Psoas muscle (tissue), 8 donors: Measurements from ENCODE around the gene AHCTF1. TPM values are rescaled to one million over a fixed set of nuclear protein-coding genes. Genes with fewer than 3 reads are reported as not detected.
"Not testable (repeated sequence)": the region's sequence is repeated elsewhere in the genome, so short reads cannot be mapped to it uniquely, and the experiment has no call there.

Experiments used
- ATAC-seq, 4 donors: fragments of 200-7000 bp; cut with Tn5 transposase; one replicate each; pipeline ENCODE4 v1.9.1; 2020; ENCODE audit warnings: moderate library complexity in 3 of 4, mild to moderate bottlenecking in 2 of 4
- DNase-seq, 2 donors: peaks; one replicate each; pipeline ENCODE4 v3.0.0-alpha.2; 2020
- H3K27ac ChIP-seq: fragments of 200-600 bp; one replicate; pipeline ENCODE4 v1.8.0; 2022
- H3K27me3 ChIP-seq, 3 donors: fragments of 200-600 bp in 1 of 3; one replicate each; pipeline versions ENCODE4 v1.6.1 to v1.8.0; 2013 to 2022; ENCODE audit warnings: low read length in 2 of 3, mild to moderate bottlenecking in 2 of 3, moderate library complexity in 1 of 3; ENCODE audit not compliant: insufficient read depth in 3 of 3
- H3K36me3 ChIP-seq, 2 donors: fragments of 200-600 bp in 1 of 2; one replicate each; pipeline versions ENCODE4 v1.6.1 to v1.8.0; 2013 to 2022; ENCODE audit warnings: low read depth in 1 of 2, mild to moderate bottlenecking in 1 of 2, moderate library complexity in 1 of 2; ENCODE audit not compliant: insufficient read depth in 1 of 2
- H3K4me1 ChIP-seq: fragments of 200-600 bp; one replicate; pipeline ENCODE4 v1.8.0; 2022
- H3K4me3 ChIP-seq: fragments of 200-600 bp; one replicate; pipeline ENCODE4 v1.8.0; 2022; ENCODE audit warnings: mild to moderate bottlenecking
- H3K9me3 ChIP-seq: fragments of 200-600 bp; one replicate; pipeline ENCODE4 v1.8.0; 2022
- WGBS, 3 donors: extraction: QIAGEN DNeasy Blood & Tissue Kit; methylation state at CpG; one replicate each; pipeline versions ENCODE4 v1.1.6 to v1.1.7; 2013; 5-methylcytosine and 5-hydroxymethylcytosine counted together
- intact Hi-C, 2 donors: fragments of 100-400 bp; cut with DNase I; formaldehyde crosslinking; loops; one replicate each; pipeline versions ENCODE4 v1.11.0 to v1.14.2; 2022
- polyA plus RNA-seq, 3 donors: library from polyadenylated mRNA; stranded (reverse); fragments of 200-250 nt; gene quantifications; one replicate each; pipeline ENCODE4 v1.2.3, GENCODE V29; 2013
- total RNA-seq, 4 donors: library from RNA; stranded (reverse); fragmentation: NEBNext Ultra II Directional in 2 of 4; extraction: Animal tissue kit (Norgen Biotek cat#: 25700) in 2 of 4; gene quantifications; one replicate each; pipeline versions ENCODE4 v1.2.1 to v1.2.4, GENCODE V29; 2021 to 2023
- TF ChIP-seq, protein P1 (sequence below): fragments of 200-600 bp; IDR thresholded peaks from one replicate; pipeline ENCODE4 v1.8.0; 2022; ENCODE audit warnings: antibody characterized with exemption
- donor health status: healthy with polysubstance abuse.
- donor health status: DM: no; HTN: no; CAD: no; lungs with moderate emphysema.
- donor health status: Bipolar disorder and iron deficiency.
- donor health status: healthy.
- donor health status: DM: yes; HTN: yes; CAD: no.
- donor health status: DM: no; HTN: no; CAD: no.
- donor health status: DM: no; HTN: no; CAD: no.
- donor health status: DM: yes; HTN: yes; CAD: no.

Gene AHCTF1
- total and polyA plus RNA-seq, 7 donors: 9.0 to 29.6 (median 19.1) TPM

DNA sequence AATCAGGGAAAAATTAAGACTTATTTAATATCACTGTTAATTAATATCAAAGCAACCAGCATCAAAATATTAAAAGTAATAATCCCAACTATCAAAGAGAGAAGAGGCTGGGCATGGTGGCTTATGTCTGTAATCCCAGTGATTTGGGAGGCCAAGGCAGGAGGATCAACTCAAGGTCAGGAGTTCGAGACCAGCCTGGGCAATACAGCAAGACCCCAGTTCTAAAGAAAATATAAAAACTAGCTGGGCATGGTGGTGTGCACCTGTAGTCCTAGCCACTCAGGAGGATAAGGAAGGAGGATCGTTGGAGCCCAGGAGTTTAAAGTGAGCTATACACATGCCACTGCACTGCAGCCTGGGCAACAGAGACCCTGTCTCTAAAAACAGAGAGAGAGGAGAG is 43.2 kb downstream of the AHCTF1 start:
- peaks cover 10 to 98% of the 10 kb centered on the region in 2 donors for H3K36me3 ChIP-seq
- no peaks in the 10 kb centered on the region for H3K9me3 ChIP-seq
- TF ChIP-seq, protein P1, sequence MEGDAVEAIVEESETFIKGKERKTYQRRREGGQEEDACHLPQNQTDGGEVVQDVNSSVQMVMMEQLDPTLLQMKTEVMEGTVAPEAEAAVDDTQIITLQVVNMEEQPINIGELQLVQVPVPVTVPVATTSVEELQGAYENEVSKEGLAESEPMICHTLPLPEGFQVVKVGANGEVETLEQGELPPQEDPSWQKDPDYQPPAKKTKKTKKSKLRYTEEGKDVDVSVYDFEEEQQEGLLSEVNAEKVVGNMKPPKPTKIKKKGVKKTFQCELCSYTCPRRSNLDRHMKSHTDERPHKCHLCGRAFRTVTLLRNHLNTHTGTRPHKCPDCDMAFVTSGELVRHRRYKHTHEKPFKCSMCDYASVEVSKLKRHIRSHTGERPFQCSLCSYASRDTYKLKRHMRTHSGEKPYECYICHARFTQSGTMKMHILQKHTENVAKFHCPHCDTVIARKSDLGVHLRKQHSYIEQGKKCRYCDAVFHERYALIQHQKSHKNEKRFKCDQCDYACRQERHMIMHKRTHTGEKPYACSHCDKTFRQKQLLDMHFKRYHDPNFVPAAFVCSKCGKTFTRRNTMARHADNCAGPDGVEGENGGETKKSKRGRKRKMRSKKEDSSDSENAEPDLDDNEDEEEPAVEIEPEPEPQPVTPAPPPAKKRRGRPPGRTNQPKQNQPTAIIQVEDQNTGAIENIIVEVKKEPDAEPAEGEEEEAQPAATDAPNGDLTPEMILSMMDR: no peak
- H3K4me3 ChIP-seq: no peak overlapping the region
- 94 to 98% (median 96%) methylated on average over 2 of the region's 2 CpGs for WGBS, 3 donors
- intact Hi-C loops: loop anchor here in 1 of 2 donors (5.0 kb wide), 1 partner anchor 36 kb away; no protein-coding TSS in a partner anchor
- H3K4me1 ChIP-seq: no peaks in the 10 kb centered on the region
- DNase-seq (no peak), ATAC-seq (no peak)
- no peak overlapping the region for H3K27ac ChIP-seq
- H3K27me3 ChIP-seq: no peaks in the 10 kb centered on the region

DNA sequence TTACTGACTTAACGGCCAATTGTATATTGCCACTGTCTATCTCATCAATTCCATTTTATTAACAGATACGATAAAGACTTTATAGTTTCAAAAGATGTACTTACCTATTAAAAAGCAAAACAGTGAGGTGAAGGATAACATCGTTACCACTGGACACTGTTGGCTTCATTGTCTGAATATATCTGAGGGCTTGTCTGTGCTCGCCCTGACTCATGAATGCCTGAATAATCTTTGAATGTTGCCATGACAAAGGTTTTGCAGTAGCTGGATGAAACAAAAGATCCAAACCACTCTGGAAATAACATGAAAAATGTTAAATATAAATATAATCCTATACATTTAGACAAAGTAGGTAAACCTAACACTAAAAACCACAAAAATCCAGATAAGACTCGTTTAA is 46.4 kb downstream of the AHCTF1 start:
- DNase-seq: not testable (repeated sequence)

DNA sequence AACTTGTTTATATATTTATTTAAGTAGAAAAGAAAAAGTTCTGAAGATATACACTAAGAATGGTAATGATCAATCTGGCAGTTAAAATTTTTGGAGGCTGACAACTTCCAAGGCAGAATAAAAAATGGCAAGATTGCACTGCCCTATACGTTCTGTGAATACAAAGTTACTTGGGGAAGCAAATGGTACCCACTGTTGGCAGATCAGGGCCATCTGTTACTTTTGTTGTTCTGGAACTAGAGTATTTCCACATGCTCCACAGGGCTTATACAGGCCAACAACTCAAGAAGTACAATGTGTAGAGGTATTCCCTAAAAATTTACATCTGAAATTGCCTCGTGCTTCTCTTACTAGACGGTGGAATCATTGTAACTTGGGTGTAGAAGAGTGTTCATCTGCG is 53.2 kb downstream of the AHCTF1 start:
- ATAC-seq (no peak), DNase-seq (no peak)
- H3K27ac ChIP-seq: no peak overlapping the region
- TF ChIP-seq, protein P1: no peak
- WGBS, 3 donors: 92 to 97% (median 92%) methylated on average over 4 of the region's 4 CpGs
- no peaks in the 10 kb centered on the region for H3K27me3 ChIP-seq
- no peak overlapping the region for H3K4me3 ChIP-seq
- peaks cover 10 to 76% of the 10 kb centered on the region in 2 donors for H3K36me3 ChIP-seq
- no peaks in the 10 kb centered on the region for H3K4me1 ChIP-seq
- H3K9me3 ChIP-seq: no peaks in the 10 kb centered on the region
- intact Hi-C loops: loop anchor here in 1 of 2 donors (10.0 kb wide), 1 partner anchor 114 kb away; no protein-coding TSS in a partner anchor

More for the DNA sequence above, 46.4 kb downstream of the AHCTF1 start:
- H3K36me3 ChIP-seq: peaks cover 10 to 83% of the 10 kb centered on the region in 2 donors
- ATAC-seq, H3K27ac ChIP-seq, H3K4me1 ChIP-seq, H3K9me3 ChIP-seq, H3K27me3 ChIP-seq, H3K4me3 ChIP-seq: not testable (repeated sequence)
- WGBS, 3 donors: 94 to 97% (median 95%) methylated on average over 4 to 5 of the region's 5 CpGs
- intact Hi-C loops: loop anchor here in 1 of 2 donors (5.0 kb wide), 1 partner anchor 33 kb away; no protein-coding TSS in a partner anchor

DNA sequence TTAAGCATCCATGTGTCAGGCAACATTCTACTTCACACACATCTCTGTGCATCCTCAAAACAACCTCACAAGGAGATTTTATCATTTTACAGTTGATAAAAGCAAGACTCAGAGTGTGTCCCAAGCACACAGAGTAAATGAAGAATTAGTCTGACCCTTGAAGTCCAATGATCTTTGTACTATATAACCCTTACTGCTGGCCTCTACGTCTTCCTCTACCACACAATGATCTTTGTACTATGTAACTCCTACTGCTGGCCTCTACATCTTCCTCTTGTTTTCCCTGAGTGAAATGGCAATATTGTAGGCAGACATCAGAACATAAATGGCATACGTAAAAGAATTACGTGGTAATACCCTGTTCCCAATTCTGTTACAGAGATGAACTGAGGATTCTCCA is 55.3 kb downstream of the AHCTF1 start:
- DNase-seq: no peak
- intact Hi-C loops: loop anchor here in 1 of 2 donors (10.0 kb wide), 1 partner anchor 112 kb away; no protein-coding TSS in a partner anchor
- no peaks in the 10 kb centered on the region for H3K27me3 ChIP-seq
- H3K4me1 ChIP-seq: peaks cover 3% of the 10 kb centered on the region
- peaks cover 13 to 82% of the 10 kb centered on the region in 2 donors for H3K36me3 ChIP-seq
- TF ChIP-seq, protein P1: no peak
- no peak overlapping the region for H3K4me3 ChIP-seq
- H3K9me3 ChIP-seq: no peaks in the 10 kb centered on the region
- 97 to 99% (median 98%) methylated on average over 3 of the region's 3 CpGs for WGBS, 3 donors
- no peak overlapping the region for H3K27ac ChIP-seq
- ATAC-seq: no peak

DNA sequence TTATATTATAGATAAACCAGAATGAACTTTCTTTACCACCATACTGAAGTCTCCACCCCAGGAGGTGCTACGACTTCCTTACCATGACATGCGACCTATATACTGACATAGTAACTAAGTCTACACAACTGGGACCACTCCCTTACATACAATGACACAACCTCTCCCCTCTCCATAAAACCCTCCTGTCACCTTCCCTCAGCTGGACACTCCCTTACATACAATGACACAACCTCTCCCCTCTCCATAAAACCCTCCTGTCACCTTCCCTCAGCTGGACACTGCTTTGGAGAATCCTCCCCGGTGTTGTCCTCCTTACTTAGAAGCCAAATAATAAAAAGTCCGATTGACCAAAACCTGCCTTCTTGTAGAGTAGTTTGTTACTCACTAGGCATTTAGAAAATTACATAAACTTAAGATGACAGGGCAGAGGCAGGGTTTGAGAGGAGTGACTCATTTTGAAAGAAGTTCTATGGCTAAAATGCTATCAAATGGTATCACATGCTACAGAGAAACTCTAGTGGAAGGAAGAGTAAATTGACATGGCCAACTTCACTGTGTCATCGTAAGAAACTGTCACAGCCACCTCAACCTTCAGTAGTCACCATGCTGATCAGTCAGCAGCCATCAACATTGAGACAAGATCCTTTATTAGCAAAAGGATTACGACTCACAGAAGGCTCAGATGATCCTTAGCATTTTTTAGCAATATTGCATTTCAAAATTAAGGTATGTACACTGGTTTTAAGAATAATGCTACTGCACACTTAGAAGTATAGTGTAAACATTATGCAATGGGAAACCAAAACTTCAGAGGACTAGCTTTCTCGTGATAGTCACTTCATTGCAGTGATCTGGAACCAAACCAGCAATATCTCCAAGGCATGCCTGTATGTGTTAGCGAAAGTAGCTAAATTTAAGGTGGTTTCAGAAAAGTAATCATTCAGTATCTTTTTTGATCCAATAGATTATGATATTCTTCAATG is 56.4 kb downstream of the AHCTF1 start:
- 95 to 96% (median 96%) methylated on average over 8 of the region's 8 CpGs for WGBS, 3 donors
- TF ChIP-seq, protein P1: no peak
- ATAC-seq: peak; percentile 30 to 73 (median 56)
- no peak overlapping the region for H3K27ac ChIP-seq
- H3K27me3 ChIP-seq: no peaks in the 10 kb centered on the region
- peaks cover 7% of the 10 kb centered on the region for H3K4me1 ChIP-seq
- peaks cover 16 to 87% of the 10 kb centered on the region in 2 donors for H3K36me3 ChIP-seq
- DNase-seq: no peak
- no peaks in the 10 kb centered on the region for H3K9me3 ChIP-seq
- intact Hi-C loops: loop anchor here in 1 of 2 donors (10.0 kb wide), 1 partner anchor 111 kb away; no protein-coding TSS in a partner anchor
- H3K4me3 ChIP-seq: no peak overlapping the region
